ENCODE data around the gene BCHE.

DNA sequence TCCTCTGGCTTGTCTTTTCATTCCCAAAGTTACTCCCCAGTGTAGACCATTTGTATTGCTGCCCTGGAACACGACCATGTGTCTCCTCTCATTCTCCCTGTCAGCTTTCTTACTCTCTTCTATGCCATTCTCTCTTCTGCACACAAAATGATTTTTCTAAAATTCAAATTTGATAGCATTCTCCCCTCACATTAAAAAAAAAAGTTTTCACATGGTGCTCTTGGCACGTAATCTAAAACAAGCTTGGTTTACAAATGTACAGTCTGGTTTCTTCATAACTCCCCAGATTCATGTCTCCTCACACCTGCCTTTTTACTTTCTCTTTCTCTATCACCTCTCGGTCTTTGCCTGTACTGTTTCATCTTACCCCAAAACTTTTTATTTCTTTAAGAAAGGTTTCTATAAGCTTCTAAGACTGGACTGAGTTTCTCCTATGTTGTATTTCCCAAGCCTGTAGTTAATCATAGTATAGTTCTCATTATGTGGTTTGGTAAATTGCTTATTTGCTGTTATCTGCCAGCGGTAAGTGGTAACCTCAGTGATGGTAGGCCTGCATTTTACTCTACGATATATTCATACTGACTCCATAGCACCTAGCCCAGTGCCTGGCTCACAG lies 31.2 kb downstream of the BCHE start:
- no peak for TF ChIP-seq ZSCAN20 (CRISPR knock-in tag; IDR thresholded peaks at IDR 0.05)
- TF ChIP-seq CEBPB (IDR thresholded peaks at IDR 0.05), result no peak
- TF ChIP-seq RFX5 (IDR thresholded peaks at IDR 0.05), result no peak
- TF ChIP-seq, protein P1, sequence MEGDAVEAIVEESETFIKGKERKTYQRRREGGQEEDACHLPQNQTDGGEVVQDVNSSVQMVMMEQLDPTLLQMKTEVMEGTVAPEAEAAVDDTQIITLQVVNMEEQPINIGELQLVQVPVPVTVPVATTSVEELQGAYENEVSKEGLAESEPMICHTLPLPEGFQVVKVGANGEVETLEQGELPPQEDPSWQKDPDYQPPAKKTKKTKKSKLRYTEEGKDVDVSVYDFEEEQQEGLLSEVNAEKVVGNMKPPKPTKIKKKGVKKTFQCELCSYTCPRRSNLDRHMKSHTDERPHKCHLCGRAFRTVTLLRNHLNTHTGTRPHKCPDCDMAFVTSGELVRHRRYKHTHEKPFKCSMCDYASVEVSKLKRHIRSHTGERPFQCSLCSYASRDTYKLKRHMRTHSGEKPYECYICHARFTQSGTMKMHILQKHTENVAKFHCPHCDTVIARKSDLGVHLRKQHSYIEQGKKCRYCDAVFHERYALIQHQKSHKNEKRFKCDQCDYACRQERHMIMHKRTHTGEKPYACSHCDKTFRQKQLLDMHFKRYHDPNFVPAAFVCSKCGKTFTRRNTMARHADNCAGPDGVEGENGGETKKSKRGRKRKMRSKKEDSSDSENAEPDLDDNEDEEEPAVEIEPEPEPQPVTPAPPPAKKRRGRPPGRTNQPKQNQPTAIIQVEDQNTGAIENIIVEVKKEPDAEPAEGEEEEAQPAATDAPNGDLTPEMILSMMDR (IDR thresholded peaks at IDR 0.05), result no peak
- TF ChIP-seq JUN (IDR thresholded peaks at IDR 0.05), result no peak
- TF ChIP-seq POLR2A (IDR thresholded peaks at IDR 0.05; ENCODE audit: low read length), result no peak
- TF ChIP-seq, protein P2, sequence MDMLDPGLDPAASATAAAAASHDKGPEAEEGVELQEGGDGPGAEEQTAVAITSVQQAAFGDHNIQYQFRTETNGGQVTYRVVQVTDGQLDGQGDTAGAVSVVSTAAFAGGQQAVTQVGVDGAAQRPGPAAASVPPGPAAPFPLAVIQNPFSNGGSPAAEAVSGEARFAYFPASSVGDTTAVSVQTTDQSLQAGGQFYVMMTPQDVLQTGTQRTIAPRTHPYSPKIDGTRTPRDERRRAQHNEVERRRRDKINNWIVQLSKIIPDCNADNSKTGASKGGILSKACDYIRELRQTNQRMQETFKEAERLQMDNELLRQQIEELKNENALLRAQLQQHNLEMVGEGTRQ (IDR thresholded peaks at IDR 0.05), result no peak
- no peak for TF ChIP-seq MAFK (IDR thresholded peaks at IDR 0.05; ENCODE audit: partially characterized antibody)
- no peak for TF ChIP-seq RARB (CRISPR knock-in tag; IDR thresholded peaks at IDR 0.05)
- TF ChIP-seq ESRRA (IDR thresholded peaks at IDR 0.05; ENCODE audit: borderline replicate concordance, low read length), result no peak
- no peak for TF ChIP-seq PHF8 (IDR thresholded peaks at IDR 0.05; ENCODE audit: borderline replicate concordance, low read depth)
